NCI-H146 (cell line): ENCODE measurements around the gene FRMPD4.
"Not testable (repeated sequence)": the region's sequence is repeated elsewhere in the genome, so short reads cannot be mapped to it uniquely, and the experiment has no call there.

ENCODE experiments used
- DNase-seq: peaks from one replicate; lab custom pipeline; 2025; lab: John Stamatoyannopoulos, UW

Gene FRMPD4

DNA sequence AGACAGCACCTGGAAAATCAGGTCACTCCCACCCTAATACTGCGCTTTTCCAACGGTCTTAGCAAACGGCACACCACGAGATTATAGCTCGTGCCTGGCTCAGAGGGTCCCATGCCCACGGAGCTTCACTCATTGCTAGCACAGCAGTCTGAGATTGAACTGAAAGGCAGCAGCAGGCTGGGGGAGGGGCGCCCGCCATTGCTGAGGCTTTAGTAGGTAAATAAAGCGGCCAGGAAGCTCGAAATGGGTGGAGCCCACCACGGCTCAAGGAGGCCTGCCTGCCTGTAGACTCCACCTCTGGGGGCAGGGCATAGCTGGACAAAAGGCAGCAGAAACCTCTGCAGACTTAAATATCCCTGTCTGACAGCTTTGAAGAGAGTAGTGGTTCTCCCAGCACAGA is 399.8 kb downstream of the FRMPD4 start:
- DNase-seq = not testable (repeated sequence)

- DNase-seq = not testable (repeated sequence)
Observed at GRCh38 chrX:12542251-12542650, 404.0 kb downstream of the FRMPD4 start.

GRCh38 chrX:12548341-12548740 is 410.1 kb downstream of the FRMPD4 start:
- peak; percentile 34 for DNase-seq

- no peak for DNase-seq
Observed at GRCh38 chrX:12548746-12549145, 410.5 kb downstream of the FRMPD4 start.

GRCh38 chrX:12554206-12554605 is 415.9 kb downstream of the FRMPD4 start:
- DNase-seq = no peak

DNA sequence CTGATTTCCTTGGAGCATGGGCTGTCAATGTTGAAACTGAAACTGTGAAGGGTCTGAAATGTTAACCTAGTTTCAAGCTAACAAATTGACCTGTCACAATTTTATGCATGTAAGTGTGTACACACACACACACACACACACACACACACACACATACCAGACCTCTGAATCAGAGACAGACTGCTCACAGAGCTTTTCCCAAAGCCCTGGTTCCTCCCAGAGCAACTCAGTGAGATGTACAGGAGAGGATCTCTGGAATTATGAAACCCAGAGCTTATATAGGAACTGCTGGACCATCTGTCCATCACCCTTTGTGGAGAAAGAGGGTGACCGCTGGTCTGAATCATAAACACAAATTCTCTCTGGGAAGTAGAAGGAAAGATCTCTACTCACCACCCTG is 424.8 kb downstream of the FRMPD4 start:
- no peak for DNase-seq

GRCh38 chrX:12564221-12564620 is 425.9 kb downstream of the FRMPD4 start:
- DNase-seq = no peak

GRCh38 chrX:12567857-12568256 is 429.6 kb downstream of the FRMPD4 start:
- peak; percentile 12 for DNase-seq

- DNase-seq = no peak
Observed at GRCh38 chrX:12570859-12571501, 432.7 kb downstream of the FRMPD4 start.

DNA sequence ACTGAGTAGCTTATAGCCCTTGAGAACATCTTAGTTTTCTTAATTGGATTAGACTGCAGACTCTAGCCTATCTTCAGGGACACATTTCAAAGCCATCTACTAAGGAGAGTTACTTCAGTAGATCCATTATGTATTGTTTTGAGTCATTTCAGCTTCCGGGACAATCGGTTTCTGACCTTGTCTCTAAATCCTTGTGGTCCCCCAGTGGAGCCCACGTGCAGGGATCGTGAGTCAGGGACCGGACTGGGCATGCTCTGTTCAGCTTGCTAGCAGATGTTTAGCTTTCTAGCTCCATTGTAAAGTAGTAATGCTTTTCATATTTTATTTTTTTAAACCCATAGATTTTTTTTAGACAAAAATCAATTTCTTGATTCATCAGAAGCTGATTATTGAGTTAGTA is 441.0 kb downstream of the FRMPD4 start:
- no peak for DNase-seq

DNA sequence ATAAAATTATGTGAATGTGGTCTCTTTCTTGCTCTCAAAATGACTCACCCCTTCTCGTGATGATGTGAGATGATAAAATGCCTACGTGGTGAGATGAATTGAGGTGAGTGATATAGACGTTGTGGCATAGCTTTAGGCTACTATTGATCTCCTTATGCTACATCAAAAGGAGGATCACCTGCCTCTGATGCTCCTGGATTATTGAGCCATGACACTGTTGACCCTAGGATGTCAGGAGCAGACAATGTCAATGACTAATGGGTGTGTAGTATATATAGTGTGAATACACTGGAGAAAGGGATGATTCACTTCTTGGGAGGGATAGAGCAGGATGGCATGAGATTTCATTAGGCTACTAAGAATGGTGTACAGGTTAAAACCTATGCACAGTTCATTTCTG is 442.3 kb downstream of the FRMPD4 start:
- DNase-seq = peak; percentile 66

DNA sequence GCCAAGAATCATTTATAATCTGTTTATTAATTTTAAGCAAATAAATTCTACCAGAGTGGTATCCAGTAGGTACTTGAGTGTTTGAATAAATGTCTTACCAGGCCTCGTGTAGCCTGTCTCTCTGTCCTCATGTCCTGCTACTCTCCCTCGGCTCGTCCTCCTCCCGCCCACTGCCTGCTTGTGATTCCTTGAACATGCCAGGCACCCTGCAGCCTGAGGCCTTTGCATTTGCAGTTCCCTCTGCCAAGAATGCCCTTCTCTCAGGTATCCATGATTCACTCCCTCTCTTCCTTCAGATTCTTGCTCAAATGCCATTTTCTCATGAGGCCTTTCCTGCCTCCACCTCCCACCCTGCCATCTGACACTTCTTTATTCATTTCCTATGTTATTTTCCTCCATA is 443.3 kb downstream of the FRMPD4 start:
- no peak for DNase-seq

GRCh38 chrX:12582649-12583048 is 444.4 kb downstream of the FRMPD4 start:
- no peak for DNase-seq

DNA sequence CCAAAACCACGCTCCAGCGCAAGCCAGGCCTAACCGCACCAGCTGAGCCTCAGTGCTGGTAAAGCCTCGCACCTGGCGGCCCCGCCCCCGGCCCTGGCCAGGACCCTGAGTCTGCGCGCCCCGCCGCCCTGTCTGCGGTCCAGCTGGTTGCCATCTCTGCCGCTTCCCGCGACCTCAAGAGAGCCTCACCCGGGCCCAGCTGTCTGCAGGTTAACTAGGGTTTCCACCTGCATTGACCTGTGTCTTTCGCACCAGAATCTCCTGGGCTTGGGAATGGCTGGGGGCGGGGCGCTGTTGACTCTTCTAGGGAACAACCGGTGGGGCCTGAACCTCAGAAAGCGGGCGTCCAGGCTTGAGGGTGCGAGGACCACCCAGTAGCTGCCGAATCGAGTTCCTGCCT is 445.3 kb downstream of the FRMPD4 start:
- no peak for DNase-seq

GRCh38 chrX:12595720-12596119 is 457.4 kb downstream of the FRMPD4 start:
- no peak for DNase-seq

GRCh38 chrX:12610079-12610478 is 471.8 kb downstream of the FRMPD4 start:
- no peak for DNase-seq

- no peak for DNase-seq
Observed at GRCh38 chrX:12611471-12611870, 473.2 kb downstream of the FRMPD4 start.

- peak; percentile 72 for DNase-seq
Observed at GRCh38 chrX:12614266-12614665, 476.0 kb downstream of the FRMPD4 start.

DNA sequence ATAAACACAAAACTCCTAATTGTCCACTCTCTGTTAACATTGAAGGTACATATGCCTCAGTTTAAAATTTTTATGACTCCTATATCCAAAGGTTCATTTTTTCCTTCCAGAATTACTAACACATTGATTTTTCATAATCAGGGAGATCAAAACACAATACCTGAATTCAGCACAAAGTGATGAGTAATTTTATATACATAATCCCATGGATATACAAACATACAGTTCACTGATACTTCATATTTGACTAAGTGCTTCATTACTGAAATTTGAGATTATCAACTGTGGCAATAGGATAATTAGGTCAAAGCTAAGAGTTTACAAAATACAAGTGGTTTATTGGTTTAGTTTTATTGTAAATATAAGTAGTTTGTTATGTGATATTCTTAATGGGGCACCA is 476.8 kb downstream of the FRMPD4 start:
- no peak for DNase-seq

DNA sequence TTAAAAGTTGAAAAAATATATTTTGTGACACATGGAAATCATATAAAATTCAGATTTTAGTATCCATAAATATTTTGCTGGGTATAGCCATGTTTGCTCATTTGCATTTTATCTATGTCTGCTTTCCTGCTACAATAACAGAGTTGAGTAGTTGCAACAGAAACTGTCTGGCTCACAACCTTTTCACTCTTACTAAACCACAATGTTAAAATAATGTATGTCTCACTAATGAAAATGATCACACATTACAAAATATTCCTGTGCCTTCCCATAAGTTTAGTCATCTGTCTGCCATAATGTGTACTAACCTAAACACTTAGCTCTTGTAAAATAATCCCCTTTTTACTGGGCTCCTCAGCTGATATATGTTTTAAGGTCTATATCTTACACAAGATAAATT is 479.0 kb downstream of the FRMPD4 start:
- DNase-seq = no peak

DNA sequence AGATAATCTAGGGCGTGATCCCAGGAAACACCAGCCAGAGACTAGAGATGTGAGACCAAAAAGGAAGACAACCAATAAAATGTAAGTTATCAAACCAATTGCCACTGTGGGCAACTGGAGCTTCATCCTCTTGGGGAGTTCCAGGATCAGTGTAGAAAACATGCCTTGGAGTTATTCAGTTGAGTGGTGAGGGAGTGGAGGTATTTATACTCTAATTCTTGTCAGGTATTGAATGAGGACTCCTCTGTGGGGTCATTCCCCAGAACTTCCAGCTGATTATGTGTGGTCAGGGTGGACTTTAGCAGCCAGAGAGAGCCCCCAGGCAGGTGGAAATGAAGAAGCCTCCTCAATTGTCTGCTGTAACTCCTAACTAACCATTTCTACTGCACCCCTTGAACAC is 509.0 kb downstream of the FRMPD4 start:
- no peak for DNase-seq

DNA sequence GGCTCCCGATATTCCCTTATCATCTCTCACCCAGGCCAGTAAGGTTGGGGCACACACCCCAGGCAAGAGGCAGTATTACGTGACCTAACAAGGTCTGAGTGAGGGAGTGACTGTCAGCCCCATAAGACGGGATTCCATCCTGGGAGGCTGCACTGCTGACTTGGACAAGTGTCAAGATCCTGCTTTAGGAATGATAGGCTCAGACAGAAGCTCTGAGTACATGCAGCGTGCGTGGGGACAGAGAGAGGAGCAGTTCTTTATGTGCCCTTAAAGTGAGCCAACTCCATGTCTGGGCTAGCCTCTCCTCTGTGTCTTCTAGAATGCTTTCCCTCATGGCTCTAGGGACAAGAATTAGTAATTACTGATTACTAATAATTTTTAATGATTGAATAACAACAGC is 510.7 kb downstream of the FRMPD4 start:
- no peak for DNase-seq

DNA sequence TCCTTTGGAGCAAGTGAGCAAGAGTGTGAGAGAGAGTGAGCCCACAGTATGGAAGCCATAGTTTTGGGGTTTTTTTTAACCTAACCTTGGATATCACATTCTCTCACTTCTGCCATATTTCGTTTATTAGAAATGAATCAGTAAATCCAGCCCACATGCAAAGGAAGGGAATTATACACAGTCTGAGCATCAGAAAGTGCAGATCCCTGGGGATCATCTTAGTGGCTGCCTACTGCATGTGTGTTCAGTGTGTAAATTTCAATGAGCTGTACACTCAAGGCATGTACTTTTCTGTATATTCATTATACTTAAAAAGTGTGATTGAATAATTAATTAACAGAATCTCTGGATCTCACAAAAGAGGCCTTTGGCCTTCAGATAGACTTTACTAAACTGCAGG is 519.2 kb downstream of the FRMPD4 start:
- no peak for DNase-seq

DNA sequence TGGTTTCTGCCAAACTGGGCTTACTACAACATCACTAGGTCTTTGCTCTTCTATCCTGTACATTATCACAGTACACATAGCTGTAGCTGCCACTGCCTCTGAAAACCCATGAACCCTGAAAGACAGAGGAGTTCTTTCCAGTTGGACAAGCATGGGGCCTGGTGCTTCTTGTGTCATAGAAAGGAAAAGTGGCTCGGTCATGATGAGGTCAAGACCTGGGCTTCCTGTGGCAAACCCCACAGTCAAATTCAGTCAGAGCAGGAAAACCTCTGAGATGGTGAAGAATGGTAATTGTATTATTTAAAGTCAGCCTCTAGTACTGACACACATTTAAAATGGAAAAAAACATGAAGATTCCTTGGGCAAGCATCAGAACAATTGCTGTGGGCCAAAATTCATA is 519.6 kb downstream of the FRMPD4 start:
- DNase-seq = no peak

- no peak for DNase-seq
Observed at GRCh38 chrX:12661464-12661863, 523.2 kb downstream of the FRMPD4 start.
